Heart right ventricle (tissue), 16 donors: ENCODE data around the gene ITM2B. TPM values are rescaled to one million over a fixed set of nuclear protein-coding genes. Genes with fewer than 3 reads are reported as not detected.

Experiments
- ATAC-seq, 8 donors: fragments of 200-7000 bp; cut with Tn5 transposase; one replicate each; pipeline ENCODE4 v1.9.1; 2020; ENCODE audit warnings: mild to moderate bottlenecking in 8 of 8, moderate library complexity in 8 of 8, moderate number of reproducible peaks in 1 of 8
- DNase-seq, 2 donors: peaks; one replicate each; pipeline ENCODE4 v3.0.0-alpha.2; 2020
- H3K27ac ChIP-seq, 10 donors: fragments of 200-600 bp; sonication (generic) in 2 of 10; one replicate each; pipeline versions ENCODE4 v1.5.0 to v1.8.0; 2020 to 2022; ENCODE audit warnings: mild to moderate bottlenecking in 3 of 10
- H3K27me3 ChIP-seq, 7 donors: fragments of 200-600 bp; one replicate each; pipeline ENCODE4 v1.8.0; 2021 to 2022; ENCODE audit warnings: mild to moderate bottlenecking in 2 of 7
- H3K36me3 ChIP-seq, 9 donors: fragments of 200-600 bp; sonication (generic) in 1 of 9; one replicate each; pipeline versions ENCODE4 v1.5.0 to v1.8.0; 2020 to 2022; ENCODE audit warnings: mild to moderate bottlenecking in 2 of 9
- H3K4me1 ChIP-seq, 9 donors: fragments of 200-600 bp; sonication (generic) in 1 of 9; one replicate each; pipeline versions ENCODE4 v1.5.0 to v1.8.0; 2020 to 2022; ENCODE audit warnings: mild to moderate bottlenecking in 4 of 9
- H3K4me3 ChIP-seq, 10 donors: fragments of 200-600 bp; sonication (generic) in 2 of 10; one replicate each; pipeline versions ENCODE4 v1.5.0 to v1.8.0; 2020 to 2022; ENCODE audit warnings: mild to moderate bottlenecking in 7 of 10, moderate library complexity in 2 of 10
- H3K9me3 ChIP-seq, 11 donors: fragments of 200-600 bp in 10 of 11; sonication (generic) in 2 of 11; one replicate each; pipeline versions ENCODE4 v1.5.0 to v1.8.0; 2013 to 2022; ENCODE audit warnings: mild to moderate bottlenecking in 2 of 11, control low read depth in 1 of 11, moderate library complexity in 1 of 11
- CTCF ChIP-seq, 9 donors: fragments of 200-600 bp; sonication (generic) in 2 of 9; IDR thresholded peaks; one replicate each; pipeline versions ENCODE4 v1.5.0 to v1.8.0; 2021 to 2022; ENCODE audit warnings: antibody characterized with exemption in 9 of 9, mild to moderate bottlenecking in 5 of 9, moderate library complexity in 1 of 9
- WGBS, 2 donors: extraction: QIAGEN DNeasy Blood & Tissue Kit; methylation state at CpG; one replicate each; pipeline ENCODE4 v1.1.7; 2013; ENCODE audit warnings: inconsistent platforms in 1 of 2; 5-methylcytosine and 5-hydroxymethylcytosine counted together
- intact Hi-C, 10 donors: fragments of 100-400 bp; cut with DNase I; formaldehyde crosslinking; loops; one replicate each; pipeline versions ENCODE4 v1.11.1 to v1.14.2; 2022
- polyA plus RNA-seq, 2 donors: library from polyadenylated mRNA; stranded (reverse); fragments of 200-250 nt; gene quantifications; one replicate each; pipeline ENCODE4 v1.2.3, GENCODE V29; 2013
- total RNA-seq, 10 donors: library from RNA; stranded (reverse); fragmentation: NEBNext Ultra II Directional in 3 of 10; extraction: Animal tissue kit (Norgen Biotek cat#: 25700) in 3 of 10; gene quantifications; one replicate each; pipeline versions ENCODE4 v1.2.1 to v1.2.4, GENCODE V29; 2021 to 2023
- donor health status: Arrhythmogenic right ventricular cardiomyopathy.
- donor health status: ischemic (EF 13 %, LVEDD 7.1; RV severe dilation, severe dysfunction).
- donor health status: healthy with polysubstance abuse.
- donor health status: DM: no; HTN: yes; CAD: no.
- donor health status: DM: no; HTN: no; CAD: no.
- donor health status: ischemic (EF 25% LVEDD 6.9; RV normal size, moderate dysfunction).
- donor health status: ischemic (EF 25% LVEDD 5.7; RV mildly dilated, moderate dysfunction).
- donor health status: healthy.
- donor health status: DM: yes; HTN: yes; CAD: no.
- donor health status: Ischemic cardiomyopathy.
- donor health status: ischemic (EF 35%, LVEDD 5.7; RV mildly dilated, moderate dysfunction).
- donor health status: nonischemic (EF 11% LVEDD 7.7; RV severe dilation, severe dysfunction).
- donor health status: DM: yes; HTN: yes; CAD: no.
- donor health status: PGD.
- donor health status: ischemic (EF 29% LVEDD 5.4; RV normal size, mild dysfunction).
- donor health status: nonischemic (EF 23%, LVEDD 6.1; RV moderate dilation, normal function).

Gene ITM2B
- total and polyA plus RNA-seq, 12 donors: 272 to 636 (median 507) TPM

- H3K36me3 ChIP-seq: peaks cover 0 to 82% (median 14%) of the 10 kb centered on the region in 9 donors
These were observed 35.0 kb downstream of the ITM2B start for GRCh38 chr13:48268019-48268418.

GRCh38 chr13:48273346-48273745 lies 40.3 kb downstream of the ITM2B start:
- ATAC-seq (no peak), DNase-seq (no peak)
- Histone ChIP-seq H3K9me3 (no peaks in the 10 kb centered on the region), H3K27me3 (no peaks in the 10 kb centered on the region), H3K27ac (no peak overlapping the region), H3K4me1 (peaks cover 0 to 5% (median 0%) of the 10 kb centered on the region in 9 donors), H3K4me3 (no peak overlapping the region), H3K36me3 (peaks cover 0 to 43% (median 15%) of the 10 kb centered on the region in 9 donors)
- intact Hi-C loops: no loop called here
- WGBS, 2 donors: 88 to 92% methylated on average over 4 of the region's 4 CpGs
- TF ChIP-seq CTCF (IDR thresholded peaks at IDR 0.05): no peak

More at GRCh38 chr13:48268019-48268418, 35.0 kb downstream of the ITM2B start:
- DNase-seq (no peak), ATAC-seq (no peak)
- TF ChIP-seq CTCF (IDR thresholded peaks at IDR 0.05): no peak
- 94% methylated on average over 4 of the region's 4 CpGs for WGBS, 2 donors
- Histone ChIP-seq H3K4me1 (peaks cover 0 to 30% (median 9%) of the 10 kb centered on the region in 9 donors), H3K9me3 (no peaks in the 10 kb centered on the region), H3K4me3 (no peak overlapping the region), H3K27ac (peak overlapping the region in 1 of 10 donors; percentile 6), H3K27me3 (no peaks in the 10 kb centered on the region)
- intact Hi-C loops: no loop called here

DNA sequence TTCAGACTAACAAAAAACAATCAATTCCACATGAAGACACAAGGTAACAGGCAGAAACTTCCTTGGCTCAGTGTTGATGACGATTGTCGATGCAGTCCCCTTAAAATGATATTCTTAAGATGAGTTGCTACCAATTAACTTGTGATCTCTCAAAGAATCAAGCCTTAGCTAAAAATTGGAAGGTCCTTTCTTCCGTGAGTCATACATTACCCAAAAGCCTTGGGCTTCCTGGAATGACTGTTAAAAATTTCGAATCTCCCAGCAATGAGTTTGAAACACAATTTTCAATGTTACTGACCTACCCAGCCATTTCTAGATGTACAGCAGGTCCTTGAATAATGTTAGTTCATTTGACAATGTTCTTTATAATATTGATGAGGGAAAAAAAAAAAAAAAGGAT lies 42.5 kb downstream of the ITM2B start:
- Histone ChIP-seq H3K4me3 (no peak overlapping the region), H3K9me3 (no peaks in the 10 kb centered on the region), H3K27me3 (no peaks in the 10 kb centered on the region), H3K36me3 (peaks cover 0 to 21% (median 8%) of the 10 kb centered on the region in 9 donors), H3K4me1 (peaks cover 0 to 12% (median 0%) of the 10 kb centered on the region in 9 donors), H3K27ac (no peak overlapping the region)
- intact Hi-C loops: no loop called here
- DNase-seq: no peak
- no peak for ATAC-seq
- WGBS, 2 donors: 89 to 90% methylated on average over 4 of the region's 4 CpGs
- no peak for TF ChIP-seq CTCF (IDR thresholded peaks at IDR 0.05)

- Histone ChIP-seq H3K27me3 (no peaks in the 10 kb centered on the region), H3K27ac (peak overlapping the region in 2 of 10 donors; percentile 1 to 15), H3K9me3 (no peaks in the 10 kb centered on the region), H3K4me1 (peaks cover 0 to 12% (median 0%) of the 10 kb centered on the region in 9 donors), H3K36me3 (peaks cover 0 to 8% (median 0%) of the 10 kb centered on the region in 9 donors), H3K4me3 (no peak overlapping the region)
- DNase-seq (no peak), ATAC-seq (no peak)
- no peak for TF ChIP-seq CTCF (IDR thresholded peaks at IDR 0.05)
- WGBS, 2 donors: 34 to 48% methylated on average over 2 of the region's 2 CpGs
- intact Hi-C loops: no loop called here
These were observed 45.8 kb downstream of the ITM2B start for GRCh38 chr13:48278806-48279205.
